ENCODE results near the gene FUT9. TPM values are rescaled to one million over a fixed set of nuclear protein-coding genes. Genes with fewer than 3 reads are reported as not detected.

FUT9 gene
- total and polyA plus RNA-seq, 8 donors: 0.23 to 0.69 (median 0.40) TPM; not detected in 2

GRCh38 chr6:96212066-96212465 is 196.3 kb downstream of the FUT9 start:
- Histone ChIP-seq H3K4me3 (no peak overlapping the region), H3K27me3 (no peaks in the 10 kb centered on the region), H3K27ac (no peak overlapping the region), H3K9me3 (no peaks in the 10 kb centered on the region), H3K4me1 (no peaks in the 10 kb centered on the region), H3K36me3 (no peaks in the 10 kb centered on the region)
- DNase-seq: no peak
- intact Hi-C loops (cut with DNase I): no loop called here
- TF ChIP-seq, protein P1, sequence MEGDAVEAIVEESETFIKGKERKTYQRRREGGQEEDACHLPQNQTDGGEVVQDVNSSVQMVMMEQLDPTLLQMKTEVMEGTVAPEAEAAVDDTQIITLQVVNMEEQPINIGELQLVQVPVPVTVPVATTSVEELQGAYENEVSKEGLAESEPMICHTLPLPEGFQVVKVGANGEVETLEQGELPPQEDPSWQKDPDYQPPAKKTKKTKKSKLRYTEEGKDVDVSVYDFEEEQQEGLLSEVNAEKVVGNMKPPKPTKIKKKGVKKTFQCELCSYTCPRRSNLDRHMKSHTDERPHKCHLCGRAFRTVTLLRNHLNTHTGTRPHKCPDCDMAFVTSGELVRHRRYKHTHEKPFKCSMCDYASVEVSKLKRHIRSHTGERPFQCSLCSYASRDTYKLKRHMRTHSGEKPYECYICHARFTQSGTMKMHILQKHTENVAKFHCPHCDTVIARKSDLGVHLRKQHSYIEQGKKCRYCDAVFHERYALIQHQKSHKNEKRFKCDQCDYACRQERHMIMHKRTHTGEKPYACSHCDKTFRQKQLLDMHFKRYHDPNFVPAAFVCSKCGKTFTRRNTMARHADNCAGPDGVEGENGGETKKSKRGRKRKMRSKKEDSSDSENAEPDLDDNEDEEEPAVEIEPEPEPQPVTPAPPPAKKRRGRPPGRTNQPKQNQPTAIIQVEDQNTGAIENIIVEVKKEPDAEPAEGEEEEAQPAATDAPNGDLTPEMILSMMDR (IDR thresholded peaks at IDR 0.05): no peak
- no peak for ATAC-seq

GRCh38 chr6:96213784-96214183 is 198.0 kb downstream of the FUT9 start:
- Histone ChIP-seq H3K9me3 (no peaks in the 10 kb centered on the region), H3K36me3 (no peaks in the 10 kb centered on the region), H3K27ac (no peak overlapping the region), H3K27me3 (no peaks in the 10 kb centered on the region), H3K4me3 (no peak overlapping the region), H3K4me1 (no peaks in the 10 kb centered on the region)
- TF ChIP-seq, protein P1 (IDR thresholded peaks at IDR 0.05): no peak
- ATAC-seq: no peak
- DNase-seq: no peak
- intact Hi-C loops (cut with DNase I): no loop called here

DNA sequence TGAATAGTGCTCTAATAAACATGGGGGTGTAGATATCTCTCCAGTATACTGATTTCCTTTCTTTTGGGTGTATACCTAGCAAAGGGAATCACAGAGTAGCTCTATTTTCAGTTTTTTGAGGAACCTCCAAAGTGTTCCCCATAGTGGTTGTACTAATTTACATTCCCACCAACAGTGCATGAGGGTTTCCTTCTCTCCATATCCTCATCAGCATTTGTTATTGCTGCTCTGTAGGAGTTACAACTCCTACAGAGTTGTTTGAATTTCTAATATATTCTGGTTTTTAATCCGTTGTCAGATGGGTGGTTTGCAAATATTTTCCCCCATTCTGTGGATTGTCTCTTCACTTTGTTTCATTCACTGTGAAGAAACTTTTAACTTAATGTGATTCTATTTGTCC is 207.9 kb downstream of the FUT9 start:
- ATAC-seq (no peak), DNase-seq (no peak)
- H3K27me3 ChIP-seq: no peaks in the 10 kb centered on the region
- H3K36me3 ChIP-seq: no peaks in the 10 kb centered on the region
- TF ChIP-seq, protein P1 (IDR thresholded peaks at IDR 0.05): no peak
- peaks cover 0 to 3% of the 10 kb centered on the region in 2 donors for H3K9me3 ChIP-seq
- intact Hi-C loops (cut with DNase I): no loop called here
- no peak overlapping the region for H3K4me3 ChIP-seq
- H3K4me1 ChIP-seq: no peaks in the 10 kb centered on the region
- H3K27ac ChIP-seq: no peak overlapping the region

DNA sequence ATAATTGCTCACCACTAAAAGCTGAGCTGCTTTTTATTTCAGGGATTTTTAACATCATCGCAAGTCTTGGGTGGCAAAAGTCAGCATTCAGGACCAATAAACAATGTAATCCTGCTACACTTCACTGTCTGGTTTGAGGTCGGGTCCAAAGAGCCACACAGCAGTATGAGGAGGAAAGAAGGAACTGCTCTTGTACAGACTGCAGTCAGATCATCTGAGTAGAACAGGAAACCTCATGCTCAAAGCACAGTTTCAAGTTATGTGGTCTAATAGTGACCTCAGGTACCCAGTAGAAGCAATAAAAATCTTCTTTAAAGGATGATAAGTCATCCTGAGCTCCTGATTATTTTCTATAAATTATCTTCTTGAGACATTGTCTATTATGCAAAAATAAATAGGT is 211.4 kb downstream of the FUT9 start:
- Histone ChIP-seq H3K4me1 (no peaks in the 10 kb centered on the region), H3K36me3 (no peaks in the 10 kb centered on the region), H3K27ac (no peak overlapping the region), H3K4me3 (no peak overlapping the region), H3K27me3 (no peaks in the 10 kb centered on the region), H3K9me3 (peaks cover 0 to 3% of the 10 kb centered on the region in 2 donors)
- TF ChIP-seq, protein P1 (IDR thresholded peaks at IDR 0.05): no peak
- DNase-seq (no peak), ATAC-seq (no peak)
- intact Hi-C loops (cut with DNase I): no loop called here

- Histone ChIP-seq H3K27me3 (no peaks in the 10 kb centered on the region), H3K4me3 (no peak overlapping the region), H3K27ac (no peak overlapping the region), H3K4me1 (no peaks in the 10 kb centered on the region), H3K36me3 (no peaks in the 10 kb centered on the region), H3K9me3 (no peaks in the 10 kb centered on the region)
- ATAC-seq (no peak), DNase-seq (no peak)
- intact Hi-C loops (cut with DNase I): no loop called here
- TF ChIP-seq, protein P1 (IDR thresholded peaks at IDR 0.05): no peak
Observed at GRCh38 chr6:96234444-96234843, 218.7 kb downstream of the FUT9 start.
